KMS-11 (cell line): ENCODE measurements around the gene FAM13A.

Experiments
- H2AFZ ChIP-seq: fragments of 200-600 bp; sonication (generic); 2 replicates; pipeline ENCODE4 v1.6.1; 2016; ENCODE audit warnings: antibody characterized with exemption, mixed run types, low read depth
- H3K27ac ChIP-seq: fragments of 200-600 bp; sonication (generic); 2 replicates; pipeline ENCODE4 v1.6.1; 2016; ENCODE audit warnings: mild to moderate bottlenecking, mixed run types
- H3K27me3 ChIP-seq: fragments of 200-600 bp; sonication (generic); 2 replicates; pipeline ENCODE4 v1.6.1; 2017; ENCODE audit warnings: mild to moderate bottlenecking, low read depth, mixed run types, moderate library complexity; ENCODE audit not compliant: insufficient read depth
- H3K36me3 ChIP-seq: fragments of 200-600 bp; sonication (generic); 2 replicates; pipeline ENCODE4 v1.6.1; 2017; ENCODE audit warnings: mild to moderate bottlenecking, mixed run types; ENCODE audit not compliant: insufficient read depth
- H3K4me1 ChIP-seq: fragments of 200-600 bp; sonication (generic); 2 replicates; pipeline ENCODE4 v1.6.1; 2016; ENCODE audit warnings: mild to moderate bottlenecking, low read depth, mixed run types; ENCODE audit not compliant: poor library complexity, severe bottlenecking
- H3K4me2 ChIP-seq: fragments of 200-600 bp; sonication (generic); 2 replicates; pipeline ENCODE4 v1.7.0; 2016; ENCODE audit warnings: mild to moderate bottlenecking, mixed run types
- H3K4me3 ChIP-seq: fragments of 200-600 bp; sonication (generic); IDR thresholded peaks from 2 replicates; pipeline ENCODE4 v1.6.1; 2017; ENCODE audit warnings: low read depth, low read length, mixed read lengths; ENCODE audit not compliant: insufficient read depth
- H3K79me2 ChIP-seq: fragments of 200-600 bp; sonication (generic); 2 replicates; pipeline ENCODE4 v1.6.1; 2016; ENCODE audit warnings: low read depth, mixed run types; ENCODE audit not compliant: insufficient read depth
- H3K9ac ChIP-seq: fragments of 200-600 bp; sonication (generic); 2 replicates; pipeline ENCODE4 v1.6.1; 2016; ENCODE audit warnings: mild to moderate bottlenecking, mixed run types
- H4K20me1 ChIP-seq: fragments of 200-600 bp; sonication (generic); 2 replicates; pipeline ENCODE4 v1.6.1; 2016; ENCODE audit warnings: mild to moderate bottlenecking, mixed run types; ENCODE audit not compliant: insufficient read depth
- CTCF ChIP-seq: fragments of 200-600 bp; sonication (generic); conservative IDR thresholded peaks from 2 replicates; pipeline ENCODE4 v1.6.1; 2017; ENCODE audit warnings: low read depth, mild to moderate bottlenecking, antibody characterized with exemption, low read length, moderate library complexity, mixed read lengths

The FAM13A gene

GRCh38 chr4:89072921-89073320, 15.9 kb upstream of the FAM13A start:
- no peak overlapping the region for H3K27ac ChIP-seq
- TF ChIP-seq CTCF, result no peak
- H4K20me1 ChIP-seq, result no peaks in the 10 kb centered on the region
- H3K4me2 ChIP-seq, result no peak overlapping the region
- no peak overlapping the region for H3K9ac ChIP-seq
- no peak overlapping the region for H2AFZ ChIP-seq
- H3K36me3 ChIP-seq, result no peaks in the 10 kb centered on the region
- H3K4me3 ChIP-seq, result no peak overlapping the region
- no peaks in the 10 kb centered on the region for H3K79me2 ChIP-seq
- no peaks in the 10 kb centered on the region for H3K27me3 ChIP-seq
- no peaks in the 10 kb centered on the region for H3K4me1 ChIP-seq

GRCh38 chr4:89071311-89071710, 14.3 kb upstream of the FAM13A start:
- Histone ChIP-seq H3K9ac (no peak overlapping the region), H4K20me1 (no peaks in the 10 kb centered on the region), H3K4me2 (no peak overlapping the region), H3K27ac (no peak overlapping the region), H3K36me3 (no peaks in the 10 kb centered on the region), H3K27me3 (no peaks in the 10 kb centered on the region), H3K79me2 (no peaks in the 10 kb centered on the region), H3K4me3 (no peak overlapping the region), H2AFZ (no peak overlapping the region), H3K4me1 (no peaks in the 10 kb centered on the region)
- no peak for TF ChIP-seq CTCF

DNA sequence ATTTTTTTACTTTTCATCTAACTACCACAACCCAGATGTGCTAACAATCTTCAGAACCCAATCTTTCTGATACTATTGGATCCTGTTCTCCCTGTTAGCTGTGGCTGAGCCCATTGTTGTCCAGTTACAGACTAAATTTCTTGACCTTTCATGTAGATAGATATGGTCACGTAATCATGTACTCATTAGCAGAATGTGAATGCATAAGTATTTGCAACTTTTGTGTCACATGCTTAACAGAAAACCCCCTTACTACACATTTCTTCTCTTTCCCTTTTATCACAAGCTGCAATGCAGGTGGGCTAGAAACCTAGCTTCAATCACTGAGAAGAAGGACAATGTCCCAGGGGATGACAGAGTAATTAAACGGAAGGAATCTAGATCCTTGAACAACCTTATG, 13.1 kb upstream of the FAM13A start:
- no peaks in the 10 kb centered on the region for H3K4me1 ChIP-seq
- no peaks in the 10 kb centered on the region for H3K36me3 ChIP-seq
- no peak overlapping the region for H3K4me3 ChIP-seq
- TF ChIP-seq CTCF, result no peak
- no peaks in the 10 kb centered on the region for H4K20me1 ChIP-seq
- H2AFZ ChIP-seq, result no peak overlapping the region
- no peaks in the 10 kb centered on the region for H3K79me2 ChIP-seq
- no peak overlapping the region for H3K27ac ChIP-seq
- no peak overlapping the region for H3K9ac ChIP-seq
- H3K27me3 ChIP-seq, result no peaks in the 10 kb centered on the region
- no peak overlapping the region for H3K4me2 ChIP-seq

DNA sequence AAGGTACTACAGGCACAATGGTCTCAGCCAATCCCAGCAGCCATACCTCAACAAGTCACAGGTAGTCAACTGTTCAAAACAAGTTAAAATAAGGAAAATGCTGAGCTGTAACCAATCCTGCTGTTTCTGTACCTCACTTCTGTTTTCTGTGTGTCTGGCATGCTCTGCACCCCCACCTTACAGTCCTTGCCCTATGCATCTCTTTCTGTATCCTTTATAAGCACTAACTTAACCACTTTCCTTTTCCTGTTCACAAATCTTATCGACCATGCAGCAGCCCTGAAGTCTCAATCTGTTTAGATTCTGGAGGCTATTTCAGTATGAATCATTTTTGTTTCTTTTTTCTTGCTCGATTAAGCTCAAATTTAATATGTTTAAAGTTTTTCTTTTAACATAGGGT, 12.5 kb upstream of the FAM13A start:
- H3K36me3 ChIP-seq, result no peaks in the 10 kb centered on the region
- no peaks in the 10 kb centered on the region for H3K4me1 ChIP-seq
- no peak for TF ChIP-seq CTCF
- H3K27ac ChIP-seq, result no peak overlapping the region
- no peak overlapping the region for H3K9ac ChIP-seq
- no peaks in the 10 kb centered on the region for H4K20me1 ChIP-seq
- no peak overlapping the region for H3K4me2 ChIP-seq
- H3K27me3 ChIP-seq, result no peaks in the 10 kb centered on the region
- no peak overlapping the region for H3K4me3 ChIP-seq
- no peak overlapping the region for H2AFZ ChIP-seq
- no peaks in the 10 kb centered on the region for H3K79me2 ChIP-seq

GRCh38 chr4:89067417-89067816, 10.4 kb upstream of the FAM13A start:
- H3K27ac ChIP-seq, result no peak overlapping the region
- no peaks in the 10 kb centered on the region for H3K27me3 ChIP-seq
- no peaks in the 10 kb centered on the region for H4K20me1 ChIP-seq
- no peak overlapping the region for H3K4me3 ChIP-seq
- H2AFZ ChIP-seq, result no peak overlapping the region
- no peaks in the 10 kb centered on the region for H3K36me3 ChIP-seq
- no peak overlapping the region for H3K4me2 ChIP-seq
- H3K9ac ChIP-seq, result no peak overlapping the region
- TF ChIP-seq CTCF, result no peak
- no peaks in the 10 kb centered on the region for H3K79me2 ChIP-seq
- H3K4me1 ChIP-seq, result no peaks in the 10 kb centered on the region
